ENCODE measurements around the gene ZHX3. TPM values are rescaled to one million over a fixed set of nuclear protein-coding genes. Genes with fewer than 3 reads are reported as not detected.

The ZHX3 gene
- total and polyA plus RNA-seq, 9 of the 15 experiments (the other 6 are each of a cell fraction or from before 2014, with no cell fraction given) = 0.80 to 14.6 (median 4.9) TPM

DNA sequence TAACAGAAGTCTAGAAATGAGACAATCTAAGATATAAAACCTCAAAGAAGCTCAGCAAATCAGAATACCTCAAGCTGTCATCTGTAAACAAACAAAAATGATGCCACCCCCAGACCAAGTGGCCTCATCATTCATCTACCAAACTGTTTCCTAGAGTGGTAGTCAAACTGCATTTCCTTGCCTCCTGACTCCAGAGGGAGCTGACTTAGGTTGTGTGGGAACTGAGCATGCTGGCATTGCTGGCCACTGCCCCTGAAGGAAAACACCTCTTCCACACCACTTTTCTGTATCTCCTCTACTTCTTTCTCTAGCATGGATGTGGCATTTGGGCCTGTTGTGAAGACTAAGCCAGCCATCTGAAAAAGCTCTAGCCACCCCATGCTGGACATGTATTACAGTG lies 56.3 kb downstream of the ZHX3 start:
- TF ChIP-seq ZBTB40 (IDR thresholded peaks at IDR 0.05) (no peak), ZBTB40 (CRISPR knock-in tag; IDR thresholded peaks at IDR 0.05) (no peak), EWSR1 (IDR thresholded peaks at IDR 0.05; ENCODE audit: borderline replicate concordance, low read depth, partially characterized antibody) (no peak), ZNF253 (CRISPR knock-in tag; conservative IDR thresholded peaks at IDR 0.05) (no peak)
- intact Hi-C loops (cut with micrococcal nuclease) = no loop called here
- Histone ChIP-seq H3K4me2 (ENCODE audit: insufficient read depth, low read length) (no peak overlapping the region), H2AFZ (ENCODE audit: low read depth, low read length) (no peak overlapping the region), H3K79me2 (ENCODE audit: control insufficient read depth, insufficient read depth, low read length) (no peaks in the 10 kb centered on the region), H4K20me1 (replicated peaks; ENCODE audit: control insufficient read depth, insufficient read depth, low read length) (0 out of 2 replicates have a peak, but pooled peaks cover 6% of the 10 kb centered on the region), H3K27ac (ENCODE audit: extremely low read depth, low read depth, low read length) (no peak overlapping the region), H3K9me1 (ENCODE audit: control insufficient read depth, insufficient read depth, low read length) (no peaks in the 10 kb centered on the region), H3K4me1 (replicated peaks in 1 of 2; ENCODE audit: control insufficient read depth in 2 of 2, insufficient read depth in 2 of 2, low read length in 2 of 2) (peaks cover 8 to 23% of the 10 kb centered on the region in 2 experiments; a peak in 4 of 5 replicates), H3K4me3 (no peak overlapping the region), H3K9me3 (replicated peaks; ENCODE audit: control insufficient read depth, insufficient read depth, low read depth, low read length) (no peaks in the 10 kb centered on the region), H3K9ac (ENCODE audit: insufficient read depth in 1 of 2, low read depth in 2 of 2, low read length in 2 of 2) (no peak overlapping the region), H3K27me3 (ENCODE audit: control insufficient read depth in 2 of 2, insufficient read depth in 2 of 2, low read length in 2 of 2) (no peaks in the 10 kb centered on the region), H3K36me3 (ENCODE audit: control insufficient read depth, insufficient read depth, low read length) (no peaks in the 10 kb centered on the region)
- POLR2A ChIA-PET = no interaction called here
- no peak for DNase-seq (ENCODE audit: extremely low read depth in 1 of 4, low spot score in 3 of 4)
- BruUV-seq (replicated peaks) = no TSS peak
- CTCF ChIA-PET (ENCODE audit: low intra/inter-chr PET ratio) = no interaction called here
- in situ Hi-C loops (cut with MboI) = no loop called here
- peak; percentile 45 for ATAC-seq
- FAIRE-seq = no peak
